HG02798 (cell line): ENCODE results near the gene SHB.
A peak's percentile ranks its signal among the peaks of the same experiment; 100 is the strongest.

Experiments used
- ATAC-seq: cut with Tn5 transposase; IDR thresholded peaks from one replicate; pipeline ENCODE4 v1.9.1; 2021; ENCODE audit warnings: mild to moderate bottlenecking; ENCODE audit not compliant: unreplicated experiment, poor library complexity

Gene SHB

DNA sequence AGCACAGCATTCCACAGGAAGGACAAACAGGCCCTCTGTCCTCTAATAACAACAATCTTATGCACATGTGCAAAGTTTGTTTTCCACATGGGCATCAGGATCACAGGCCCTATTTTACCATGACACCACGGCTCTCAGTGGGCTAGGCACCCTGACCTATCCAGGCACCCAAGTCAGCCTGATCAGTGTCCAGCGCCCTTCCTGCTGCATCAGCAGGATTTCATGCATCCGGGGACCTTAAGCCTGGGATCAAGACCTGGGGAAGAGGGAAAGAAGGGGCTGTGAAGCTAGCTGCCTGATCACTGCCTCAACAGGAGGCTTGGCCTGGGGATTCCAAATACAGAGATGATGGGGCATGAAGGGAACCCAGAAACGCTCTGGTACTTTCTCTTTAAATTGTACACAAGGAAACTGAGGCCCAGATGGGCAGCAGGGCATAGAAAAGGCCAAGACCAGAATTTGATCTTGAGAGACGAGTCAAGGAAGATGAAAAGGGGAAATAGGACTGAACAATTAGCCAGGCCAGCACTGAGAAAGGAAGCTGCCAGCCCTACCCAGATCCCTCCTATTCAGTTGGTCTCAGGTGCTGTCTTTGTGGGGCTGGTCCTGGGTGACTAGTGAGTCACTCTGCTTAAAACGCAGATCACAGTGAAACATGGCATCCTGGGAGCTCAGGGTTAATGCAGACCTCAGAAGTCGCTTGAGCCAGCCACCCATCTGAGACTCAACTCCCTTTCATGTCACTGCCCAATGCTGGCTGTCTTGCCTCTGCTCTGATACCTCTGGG is 57.9 kb downstream of the SHB start:
- no peak for ATAC-seq

DNA sequence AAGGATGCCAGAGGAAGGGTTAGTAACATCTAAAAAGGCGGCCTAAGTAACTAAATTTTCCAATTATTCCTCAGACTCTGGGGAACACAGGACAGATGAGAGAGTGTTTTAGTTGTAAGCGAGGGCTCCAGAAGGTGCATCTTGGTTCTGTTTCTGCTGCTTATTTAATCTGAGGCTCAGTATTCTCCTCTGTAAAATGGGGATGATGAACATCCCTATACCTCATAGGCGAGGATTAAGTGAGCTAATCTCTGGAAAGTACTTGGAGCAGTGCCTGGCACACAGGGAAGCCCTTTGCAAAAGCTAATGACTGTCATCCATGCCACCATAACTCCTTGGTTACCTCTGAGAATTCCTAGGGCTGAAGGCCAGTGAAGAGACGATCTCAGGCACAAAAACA is 59.0 kb downstream of the SHB start:
- ATAC-seq: no peak

GRCh38 chr9:38009035-38009501 is 60.0 kb downstream of the SHB start:
- no peak for ATAC-seq

GRCh38 chr9:38008168-38009034 is 60.6 kb downstream of the SHB start:
- peak; percentile 77 for ATAC-seq

DNA sequence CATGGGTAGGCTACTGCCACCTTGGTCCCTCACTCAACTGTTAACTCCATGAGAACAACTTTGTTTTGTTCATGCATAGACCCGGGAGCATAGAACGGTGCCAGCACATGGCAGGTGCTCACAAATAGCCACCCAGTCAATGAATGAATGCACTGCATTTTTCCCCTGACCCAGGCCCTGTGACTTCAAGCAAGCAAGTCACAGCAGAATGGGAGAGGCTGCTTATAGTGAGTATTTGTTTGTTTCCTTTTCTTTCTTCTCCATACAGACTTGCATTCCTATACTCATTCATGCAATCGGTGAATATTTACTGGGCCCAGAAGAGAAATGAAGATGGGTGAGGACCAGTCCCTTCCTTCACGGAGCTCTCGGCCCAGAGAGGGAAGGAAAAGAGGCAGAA is 62.0 kb downstream of the SHB start:
- no peak for ATAC-seq

DNA sequence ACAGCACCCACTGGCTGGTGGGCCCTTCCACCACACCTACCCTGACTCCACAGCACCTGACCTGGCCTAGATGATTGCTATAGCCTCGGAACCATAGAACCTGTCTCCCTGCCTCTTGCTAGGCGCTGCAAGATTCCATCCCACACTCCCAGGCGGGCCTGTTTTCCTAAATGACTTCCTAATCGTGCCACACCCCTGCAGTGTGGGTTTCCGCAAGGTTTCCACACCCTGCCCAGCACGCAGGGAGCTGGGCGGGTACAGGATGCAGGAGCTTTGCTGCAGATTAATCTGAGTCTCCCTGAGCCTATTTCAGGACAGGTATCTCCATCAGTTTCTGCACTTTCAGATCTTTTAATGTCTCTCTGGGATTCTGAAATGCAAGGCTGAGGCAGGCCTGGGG is 62.9 kb downstream of the SHB start:
- no peak for ATAC-seq

DNA sequence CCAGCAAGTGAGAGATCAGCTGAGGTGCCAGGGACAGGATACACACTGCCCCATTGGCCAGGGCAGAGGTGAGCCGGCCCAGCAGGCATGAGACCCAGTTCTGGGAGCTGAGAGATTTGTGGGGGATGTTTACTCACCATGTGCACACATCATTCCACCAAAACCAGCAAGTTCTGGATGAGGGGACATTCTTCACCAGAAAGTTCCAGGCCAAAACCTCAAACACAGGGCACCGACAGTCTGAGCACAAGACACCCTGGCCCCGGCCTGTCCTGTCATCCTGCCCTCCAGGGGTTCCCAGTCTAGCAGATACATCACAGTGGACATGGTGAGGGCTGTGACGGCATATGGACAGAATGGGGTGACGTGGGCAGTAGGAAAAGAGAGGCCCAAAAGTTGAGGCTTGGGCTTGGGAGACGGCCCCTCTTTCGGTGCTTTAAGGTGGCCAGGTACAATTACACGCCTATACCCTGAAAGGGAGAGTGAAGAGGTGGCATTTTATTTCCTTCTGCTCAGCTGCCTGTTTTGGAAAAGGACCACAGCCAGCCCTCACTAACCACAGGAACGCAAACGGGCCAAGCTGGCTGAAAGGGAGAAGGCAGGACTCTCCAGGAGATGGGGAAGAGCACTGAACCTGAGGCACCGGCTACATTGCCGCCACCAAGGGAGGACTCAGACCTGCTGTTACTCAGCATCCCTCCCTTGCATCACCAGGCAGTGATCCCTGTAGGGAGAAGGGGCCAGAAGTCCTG is 64.0 kb downstream of the SHB start:
- ATAC-seq: no peak

- ATAC-seq: no peak
Measured at GRCh38 chr9:38003946-38004808, 64.8 kb downstream of the SHB start.

- no peak for ATAC-seq
Measured at GRCh38 chr9:38003230-38003629, 65.8 kb downstream of the SHB start.

DNA sequence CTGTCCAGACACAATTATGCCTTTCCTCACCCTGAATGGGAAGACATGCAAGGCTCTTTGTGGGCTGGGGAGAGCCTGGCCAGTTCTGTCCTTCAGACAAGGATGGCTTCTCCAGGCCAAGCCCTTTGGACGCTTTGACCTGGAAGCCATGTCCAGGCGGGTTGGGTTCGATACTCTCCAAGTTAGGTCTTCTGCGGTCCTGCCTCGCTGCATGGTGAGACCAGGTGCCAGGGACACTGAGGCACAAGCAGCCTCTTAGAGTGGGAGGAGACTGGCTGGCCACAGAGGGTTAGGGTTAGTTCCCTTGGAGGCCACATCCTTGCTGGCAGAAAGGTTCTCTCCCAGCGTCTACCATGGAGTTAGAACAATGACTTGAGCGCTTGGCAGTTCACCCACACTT is 67.6 kb downstream of the SHB start:
- ATAC-seq: no peak

DNA sequence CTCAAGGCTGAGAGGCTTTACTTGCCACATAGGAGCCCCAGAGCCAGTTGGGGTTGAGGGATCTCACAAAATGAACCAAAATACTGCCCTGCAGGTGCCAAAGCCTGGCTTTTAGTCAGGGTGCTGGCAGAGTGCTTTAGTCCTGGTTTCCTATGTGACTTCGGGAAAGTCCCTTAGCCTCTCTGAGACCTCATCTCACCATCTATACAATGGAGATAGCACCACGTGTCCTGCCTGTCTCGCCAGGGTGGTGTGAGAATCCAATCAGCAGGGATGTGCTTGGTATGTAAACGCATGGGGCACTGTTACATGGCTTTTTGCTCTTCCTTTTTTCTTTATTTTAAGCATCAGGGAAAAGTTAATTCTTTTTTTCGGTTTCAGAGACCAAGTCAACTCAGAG is 68.3 kb downstream of the SHB start:
- peak; percentile 56 for ATAC-seq

- no peak for ATAC-seq
Measured at GRCh38 chr9:38000332-38000731, 68.7 kb downstream of the SHB start.

GRCh38 chr9:37999588-38000189 is 69.3 kb downstream of the SHB start:
- no peak for ATAC-seq

DNA sequence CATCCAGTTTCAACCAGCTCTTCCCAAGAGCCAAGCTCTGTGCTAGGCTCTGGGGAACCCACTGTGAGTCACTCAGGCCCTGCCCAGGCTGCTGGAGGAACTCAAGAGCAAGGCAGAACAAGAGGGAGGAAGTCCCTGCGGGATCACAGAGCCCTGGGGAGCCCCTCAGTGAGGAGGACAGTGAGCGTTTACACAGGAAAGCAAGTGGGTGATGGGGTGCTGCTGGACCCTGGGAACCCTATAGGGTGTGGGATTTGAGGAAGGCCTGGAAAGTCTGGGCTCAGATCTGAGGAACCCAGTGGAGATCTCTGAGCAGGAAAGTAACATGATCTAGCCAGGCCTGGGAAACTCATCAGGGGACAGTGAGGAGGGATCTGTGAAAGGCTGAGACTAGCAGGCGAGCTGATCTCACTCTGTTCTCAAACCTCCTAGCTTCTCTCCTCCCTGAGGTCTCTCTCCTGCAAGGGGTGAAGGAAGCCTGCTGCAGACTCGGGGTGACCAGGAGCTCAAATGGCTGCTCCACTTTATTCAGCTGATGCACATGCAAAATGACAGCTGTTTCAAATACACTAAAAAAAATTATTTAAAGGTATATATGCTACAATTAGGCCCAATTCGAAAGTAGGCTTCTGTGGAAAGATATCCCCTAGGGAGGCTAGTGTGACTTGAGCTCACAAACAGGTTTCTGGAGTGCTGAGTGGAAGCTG is 70.0 kb downstream of the SHB start:
- ATAC-seq: no peak

DNA sequence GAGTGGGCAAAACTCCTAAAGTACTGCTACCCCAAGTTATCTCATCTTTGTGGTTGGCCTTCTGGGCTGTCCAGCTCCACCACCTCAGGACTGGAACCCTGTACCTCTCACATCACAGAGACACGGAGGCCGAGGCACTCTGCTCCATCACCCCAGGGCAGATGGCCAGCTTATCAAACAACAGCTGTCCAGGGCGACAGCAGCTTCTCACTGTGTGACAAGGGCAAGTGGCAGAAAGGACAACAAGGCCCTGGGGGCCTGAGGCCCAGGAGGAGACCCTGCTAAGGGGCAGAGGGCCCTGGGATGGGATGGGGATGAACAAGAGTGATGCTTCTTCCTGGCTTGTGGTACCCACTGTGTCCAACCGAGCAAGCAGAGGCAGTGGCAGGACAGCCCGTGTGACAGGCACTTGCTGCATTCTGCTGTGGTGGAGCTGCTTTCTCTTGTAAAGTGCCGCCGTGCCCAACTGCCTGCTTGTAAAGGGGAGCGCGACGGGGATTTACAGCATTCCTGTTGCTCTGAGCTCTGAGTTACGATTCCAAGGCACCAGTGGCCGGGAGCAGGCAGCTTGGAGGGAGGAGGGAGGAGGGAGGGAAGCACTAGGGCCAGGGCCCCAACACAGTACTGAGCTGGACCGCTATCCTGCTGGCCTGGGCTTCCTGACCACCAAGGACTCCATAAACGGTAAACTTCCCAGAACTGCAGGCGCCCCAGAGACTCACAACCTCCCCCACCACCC is 71.2 kb downstream of the SHB start:
- ATAC-seq: no peak

DNA sequence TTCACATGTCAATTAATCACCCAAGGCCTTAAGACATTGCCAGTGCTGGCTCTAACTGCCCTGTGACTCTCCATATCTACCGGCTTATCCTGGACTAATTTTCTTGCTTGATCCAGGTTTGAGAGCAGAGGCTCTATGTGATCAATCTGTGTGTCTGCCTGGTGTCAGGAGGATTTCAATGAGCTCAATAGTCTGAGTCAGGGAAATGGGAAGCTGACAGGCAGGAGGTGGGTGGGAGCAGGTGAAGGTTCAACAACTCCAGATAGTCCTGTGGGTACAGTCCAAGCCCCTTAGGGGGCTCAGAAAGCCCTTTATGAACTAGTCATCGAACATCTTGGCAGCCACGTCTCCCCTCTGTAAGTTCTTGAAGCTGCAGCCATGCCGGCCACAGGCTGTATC is 72.2 kb downstream of the SHB start:
- no peak for ATAC-seq

- ATAC-seq: no peak
Measured at GRCh38 chr9:37995961-37996818, 72.8 kb downstream of the SHB start.
